HL-60 (cell line): ENCODE data around the gene TRAF3IP1.

Experiments used
- DNase-seq, 2 experiments: peaks; one replicate each; pipeline ENCODE4 v3.0.0-alpha.2; 2010 to 2020; ENCODE audit warnings: low read depth in 1 of 2, low spot score in 1 of 2
- H3K27ac ChIP-seq: fragments of 250-450 bp; sonication (Bioruptor Pico); replicated peaks from 2 replicates; pipeline ENCODE4 v1.5.1; 2020; ENCODE audit warnings: mild to moderate bottlenecking, moderate library complexity
- H3K27me3 ChIP-seq: fragments of 250-450 bp; sonication (Bioruptor Pico); 2 replicates; pipeline ENCODE4 v1.5.1; 2021; ENCODE audit warnings: mild to moderate bottlenecking, moderate library complexity; ENCODE audit not compliant: insufficient read depth, poor library complexity, severe bottlenecking
- H3K4me3 ChIP-seq: replicated peaks from 2 replicates; pipeline ENCODE4 v1.5.1; 2011; ENCODE audit warnings: mild to moderate bottlenecking, control low read depth, low read length; ENCODE audit not compliant: insufficient read depth
- GABPA ChIP-seq: IDR thresholded peaks from 2 replicates; pipeline ENCODE4 v1.6.1; 2012; ENCODE audit warnings: low read depth
- POLR2AphosphoS5 ChIP-seq: IDR thresholded peaks from 2 replicates; pipeline ENCODE4 v1.6.1; 2012; ENCODE audit warnings: low read depth
- REST ChIP-seq: IDR thresholded peaks from 2 replicates; pipeline ENCODE4 v1.6.1; 2012; ENCODE audit warnings: low read depth; ENCODE audit not compliant: insufficient replicate concordance
- SPI1 ChIP-seq: IDR thresholded peaks from 2 replicates; pipeline ENCODE4 v1.6.1; 2012; ENCODE audit warnings: low read depth, mild to moderate bottlenecking, borderline replicate concordance
- TF ChIP-seq, protein P1 (sequence below): IDR thresholded peaks from one replicate; pipeline ENCODE4 v1.5.1; 2011; ENCODE audit warnings: low read length, control low read depth, inconsistent platforms; ENCODE audit not compliant: insufficient read depth

Gene TRAF3IP1

GRCh38 chr2:238433941-238434845 lies 113.9 kb downstream of the TRAF3IP1 start:
- no peaks in the 10 kb centered on the region for H3K27me3 ChIP-seq
- no peak for DNase-seq
- peak overlapping the region; percentile 18; the same call in 1 of the 2 replicates for H3K27ac ChIP-seq
- H3K4me3 ChIP-seq: no peak overlapping the region
- no peak for TF ChIP-seq SPI1
- TF ChIP-seq, protein P1, sequence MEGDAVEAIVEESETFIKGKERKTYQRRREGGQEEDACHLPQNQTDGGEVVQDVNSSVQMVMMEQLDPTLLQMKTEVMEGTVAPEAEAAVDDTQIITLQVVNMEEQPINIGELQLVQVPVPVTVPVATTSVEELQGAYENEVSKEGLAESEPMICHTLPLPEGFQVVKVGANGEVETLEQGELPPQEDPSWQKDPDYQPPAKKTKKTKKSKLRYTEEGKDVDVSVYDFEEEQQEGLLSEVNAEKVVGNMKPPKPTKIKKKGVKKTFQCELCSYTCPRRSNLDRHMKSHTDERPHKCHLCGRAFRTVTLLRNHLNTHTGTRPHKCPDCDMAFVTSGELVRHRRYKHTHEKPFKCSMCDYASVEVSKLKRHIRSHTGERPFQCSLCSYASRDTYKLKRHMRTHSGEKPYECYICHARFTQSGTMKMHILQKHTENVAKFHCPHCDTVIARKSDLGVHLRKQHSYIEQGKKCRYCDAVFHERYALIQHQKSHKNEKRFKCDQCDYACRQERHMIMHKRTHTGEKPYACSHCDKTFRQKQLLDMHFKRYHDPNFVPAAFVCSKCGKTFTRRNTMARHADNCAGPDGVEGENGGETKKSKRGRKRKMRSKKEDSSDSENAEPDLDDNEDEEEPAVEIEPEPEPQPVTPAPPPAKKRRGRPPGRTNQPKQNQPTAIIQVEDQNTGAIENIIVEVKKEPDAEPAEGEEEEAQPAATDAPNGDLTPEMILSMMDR: no peak
- TF ChIP-seq GABPA: no peak
- no peak for TF ChIP-seq REST
- TF ChIP-seq POLR2AphosphoS5: no peak

DNA sequence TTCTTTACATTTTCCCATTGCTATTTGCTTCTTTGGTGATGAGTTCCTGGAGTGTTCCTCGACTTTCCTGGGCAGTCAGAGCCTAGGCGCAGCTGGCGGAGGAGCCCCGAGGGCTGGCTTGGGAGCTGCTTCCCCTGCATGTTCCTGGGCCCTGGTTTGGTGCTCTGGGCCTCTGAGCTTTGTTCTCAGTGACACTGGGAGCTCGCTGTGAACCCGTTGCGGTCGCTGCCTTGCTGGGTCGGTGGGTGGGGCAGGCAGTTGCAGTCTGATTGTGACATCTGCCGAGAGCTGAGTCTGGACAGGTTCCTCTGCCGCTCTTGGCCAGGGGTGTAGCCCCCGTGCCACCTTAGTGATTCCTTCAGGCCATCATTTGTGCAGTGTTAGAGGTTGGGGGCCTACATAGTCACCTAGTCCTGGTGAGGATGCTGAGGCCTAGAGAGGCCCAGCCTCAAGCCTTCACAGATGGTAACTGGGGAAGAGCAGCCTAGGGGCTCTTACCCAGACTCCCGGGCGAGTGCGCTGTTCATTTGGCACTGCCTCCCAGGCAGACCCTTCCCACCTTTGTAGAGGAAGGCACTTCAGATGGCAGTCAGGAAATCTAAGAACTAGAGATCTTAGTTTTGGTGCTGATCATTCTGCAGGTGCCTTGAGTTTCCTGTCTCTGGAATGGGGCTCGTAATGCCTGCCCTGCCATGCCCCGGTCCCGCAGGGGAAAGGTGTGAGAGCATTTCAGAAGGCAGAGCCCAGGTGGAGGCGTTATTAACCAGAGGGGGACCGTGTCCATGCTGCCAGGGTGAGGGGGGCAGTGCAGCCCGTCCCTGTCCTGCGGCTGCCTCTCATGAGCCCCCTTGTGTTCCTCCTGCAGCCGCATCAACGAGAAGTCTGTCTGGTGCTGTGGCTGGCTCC lies 114.8 kb downstream of the TRAF3IP1 start:
- Histone ChIP-seq H3K4me3 (no peak overlapping the region), H3K27ac (peak overlapping the region; percentile 18; the same call in 1 of the 2 replicates), H3K27me3 (no peaks in the 10 kb centered on the region)
- DNase-seq: peak in 1 of 2 experiments; percentile 80
- TF ChIP-seq GABPA (no peak), REST (no peak), POLR2AphosphoS5 (no peak), SPI1 (no peak)

DNA sequence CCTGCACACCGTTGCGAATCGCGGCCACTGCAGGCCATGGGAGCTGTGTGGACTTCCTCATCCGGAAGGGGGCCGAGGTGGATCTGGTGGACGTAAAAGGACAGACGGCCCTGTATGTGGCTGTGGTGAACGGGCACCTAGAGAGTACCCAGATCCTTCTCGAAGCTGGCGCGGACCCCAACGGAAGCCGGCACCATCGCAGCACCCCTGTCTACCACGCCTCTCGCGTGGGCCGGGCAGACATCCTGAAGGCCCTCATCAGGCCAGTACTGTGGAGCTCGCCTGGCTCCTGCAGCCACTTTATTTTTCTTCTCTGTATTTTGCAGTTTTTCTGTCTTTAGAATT lies 115.4 kb downstream of the TRAF3IP1 start:
- Histone ChIP-seq H3K4me3 (no peak overlapping the region), H3K27ac (no peak overlapping the region), H3K27me3 (no peaks in the 10 kb centered on the region)
- DNase-seq: no peak
- TF ChIP-seq, protein P1: no peak
- TF ChIP-seq GABPA: no peak
- TF ChIP-seq POLR2AphosphoS5: no peak
- TF ChIP-seq REST: no peak
- TF ChIP-seq SPI1: no peak
